ENCODE measurements around the gene TXLNA.

Gene TXLNA

GRCh38 chr1:32219022-32219421, 39.5 kb downstream of the TXLNA start:
- Histone ChIP-seq H2AFZ (ENCODE audit: low read depth, low read length, severe bottlenecking) (no peak overlapping the region), H4K20me1 (ENCODE audit: low read depth, low read length) (no peaks in the 10 kb centered on the region), H3F3A (ENCODE audit: insufficient read depth) (no peaks in the 10 kb centered on the region), H3K79me2 (ENCODE audit: insufficient read depth, low read length) (peaks cover 18% of the 10 kb centered on the region), H3K27ac (ENCODE audit: low read depth, low read length) (no peak overlapping the region), H3K36me3 (ENCODE audit: low read length) (no peaks in the 10 kb centered on the region), H3K9me2 (replicated peaks; ENCODE audit: insufficient read depth, low read length) (no peaks in the 10 kb centered on the region), H3K4me3 (ENCODE audit: insufficient read depth, low read length, poor library complexity, severe bottlenecking) (no peak overlapping the region), H3K4me2 (ENCODE audit: low read depth, low read length, poor library complexity, severe bottlenecking) (no peak overlapping the region), H3K27me3 (ENCODE audit: low read length) (no peaks in the 10 kb centered on the region), H3K9me3 (ENCODE audit: insufficient read depth, low read length) (no peaks in the 10 kb centered on the region), H3K9ac (ENCODE audit: low read length) (no peak overlapping the region)
- no peak for TF ChIP-seq CTCF (IDR thresholded peaks at IDR 0.05; ENCODE audit: insufficient read depth, low read length, poor library complexity, severe bottlenecking)
- TF ChIP-seq EZH2phosphoT487 (conservative IDR thresholded peaks at IDR 0.05; ENCODE audit: low read length): no peak

GRCh38 chr1:32220746-32221580, 41.5 kb downstream of the TXLNA start:
- Histone ChIP-seq H2AFZ (ENCODE audit: low read depth, low read length, severe bottlenecking) (no peak overlapping the region), H3K4me2 (ENCODE audit: low read depth, low read length, poor library complexity, severe bottlenecking) (peak overlapping the region; percentile 98), H3F3A (ENCODE audit: insufficient read depth) (no peaks in the 10 kb centered on the region), H3K36me3 (ENCODE audit: low read length) (no peaks in the 10 kb centered on the region), H3K9ac (ENCODE audit: low read length) (peak overlapping the region; percentile 94), H3K9me3 (ENCODE audit: insufficient read depth, low read length) (no peaks in the 10 kb centered on the region), H3K9me2 (replicated peaks; ENCODE audit: insufficient read depth, low read length) (no peaks in the 10 kb centered on the region), H3K79me2 (ENCODE audit: insufficient read depth, low read length) (peaks cover 22% of the 10 kb centered on the region), H3K27me3 (ENCODE audit: low read length) (no peaks in the 10 kb centered on the region), H3K4me3 (ENCODE audit: insufficient read depth, low read length, poor library complexity, severe bottlenecking) (peak overlapping the region; percentile 99), H4K20me1 (ENCODE audit: low read depth, low read length) (no peaks in the 10 kb centered on the region), H3K27ac (ENCODE audit: low read depth, low read length) (no peak overlapping the region)
- TF ChIP-seq CTCF (IDR thresholded peaks at IDR 0.05; ENCODE audit: insufficient read depth, low read length, poor library complexity, severe bottlenecking) (no peak), EZH2phosphoT487 (conservative IDR thresholded peaks at IDR 0.05; ENCODE audit: low read length) (no peak)

- Histone ChIP-seq H4K20me1 (ENCODE audit: low read depth, low read length) (no peaks in the 10 kb centered on the region), H3K36me3 (ENCODE audit: low read length) (no peaks in the 10 kb centered on the region), H3K27ac (ENCODE audit: low read depth, low read length) (no peak overlapping the region), H3K27me3 (ENCODE audit: low read length) (no peaks in the 10 kb centered on the region), H3F3A (ENCODE audit: insufficient read depth) (no peaks in the 10 kb centered on the region), H3K4me2 (ENCODE audit: low read depth, low read length, poor library complexity, severe bottlenecking) (peak overlapping the region; percentile 98), H3K9me2 (replicated peaks; ENCODE audit: insufficient read depth, low read length) (no peaks in the 10 kb centered on the region), H2AFZ (ENCODE audit: low read depth, low read length, severe bottlenecking) (peak overlapping the region; percentile 91), H3K4me3 (ENCODE audit: insufficient read depth, low read length, poor library complexity, severe bottlenecking) (peak overlapping the region; percentile 99), H3K9ac (ENCODE audit: low read length) (peak overlapping the region; percentile 94), H3K79me2 (ENCODE audit: insufficient read depth, low read length) (peaks cover 22% of the 10 kb centered on the region), H3K9me3 (ENCODE audit: insufficient read depth, low read length) (no peaks in the 10 kb centered on the region)
- TF ChIP-seq CTCF (IDR thresholded peaks at IDR 0.05; ENCODE audit: insufficient read depth, low read length, poor library complexity, severe bottlenecking) (no peak), EZH2phosphoT487 (conservative IDR thresholded peaks at IDR 0.05; ENCODE audit: low read length) (no peak)
Measured at GRCh38 chr1:32221581-32221979, 42.1 kb downstream of the TXLNA start.
